ENCODE measurements around the gene SUCLG2. TPM values are rescaled to one million over a fixed set of nuclear protein-coding genes. Genes with fewer than 3 reads are reported as not detected.

Gene SUCLG2
- total and polyA plus RNA-seq, 9 of the 15 experiments (the other 6 are each of a cell fraction or from before 2014, with no cell fraction given), result 10.1 to 41.4 (median 29.0) TPM

GRCh38 chr3:67691207-67691606 is 36.8 kb upstream of the SUCLG2 start (continued):
- TF ChIP-seq KDM4B (IDR thresholded peaks at IDR 0.05; ENCODE audit: borderline replicate concordance in 2 of 2, low read depth in 1 of 2) (no peak), LEF1 (IDR thresholded peaks at IDR 0.05) (no peak)

DNA sequence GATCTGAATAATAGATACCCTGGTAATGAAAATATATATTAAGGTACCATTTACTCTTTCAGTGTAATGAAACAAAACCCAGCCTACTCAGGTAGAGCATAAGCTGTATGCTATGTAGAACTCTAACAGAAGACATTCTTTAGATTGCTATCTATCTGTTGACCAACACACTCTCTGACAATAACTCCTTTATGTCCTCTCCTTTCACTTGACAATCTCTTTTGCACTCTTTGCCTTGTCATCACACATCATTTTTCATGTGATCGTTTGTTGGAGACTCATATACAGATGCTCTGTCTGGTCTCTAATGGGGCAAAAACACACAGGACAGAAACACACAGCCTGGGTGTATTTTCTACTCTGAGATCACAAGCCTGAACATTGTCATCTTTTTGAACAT is 35.4 kb upstream of the SUCLG2 start:
- Histone ChIP-seq H3K9me1 (ENCODE audit: control insufficient read depth, insufficient read depth, low read length) (no peaks in the 10 kb centered on the region), H3K36me3 (ENCODE audit: control insufficient read depth, insufficient read depth, low read length) (no peaks in the 10 kb centered on the region), H3K27ac (ENCODE audit: extremely low read depth, low read depth, low read length) (no peak overlapping the region), H3K4me1 (replicated peaks in 1 of 2; ENCODE audit: control insufficient read depth in 2 of 2, insufficient read depth in 2 of 2, low read length in 2 of 2) (no peaks in the 10 kb centered on the region), H3K9ac (ENCODE audit: insufficient read depth in 1 of 2, low read depth in 2 of 2, low read length in 2 of 2) (no peak overlapping the region), H3K27me3 (ENCODE audit: control insufficient read depth in 2 of 2, insufficient read depth in 2 of 2, low read length in 2 of 2) (no peaks in the 10 kb centered on the region), H4K20me1 (replicated peaks; ENCODE audit: control insufficient read depth, insufficient read depth, low read length) (no peaks in the 10 kb centered on the region), H3K4me3 (no peak overlapping the region), H3K9me3 (replicated peaks; ENCODE audit: control insufficient read depth, insufficient read depth, low read depth, low read length) (no peaks in the 10 kb centered on the region), H3K4me2 (ENCODE audit: insufficient read depth, low read length) (no peak overlapping the region), H2AFZ (ENCODE audit: low read depth, low read length) (no peak overlapping the region), H3K79me2 (ENCODE audit: control insufficient read depth, insufficient read depth, low read length) (no peaks in the 10 kb centered on the region)
- WGBS (ENCODE audit: insufficient coverage, low coverage, missing lambda C conversion rate), result 0% methylated on average over 1 of the region's 1 CpG
- FAIRE-seq (no peak), ATAC-seq (no peak), DNase-seq (ENCODE audit: extremely low read depth in 1 of 4, low spot score in 3 of 4) (no peak)
- intact Hi-C loops (cut with micrococcal nuclease), result no loop called here
- CTCF ChIA-PET (ENCODE audit: low intra/inter-chr PET ratio), result no interaction called here
- POLR2A ChIA-PET, result interaction anchor here (0.9 kb wide), 1 partner anchor 160 kb away, joined by 4 read pairs; no protein-coding TSS in a partner anchor
- BruUV-seq (replicated peaks), result no TSS peak
- in situ Hi-C loops (cut with MboI), result no loop called here
- TF ChIP-seq ZBTB34 (CRISPR knock-in tag; IDR thresholded peaks at IDR 0.05), result no peak
- TF ChIP-seq RBM15 (IDR thresholded peaks at IDR 0.05; ENCODE audit: insufficient read depth, low read length), result no peak
- no peak for TF ChIP-seq RNF219 (CRISPR knock-in tag; IDR thresholded peaks at IDR 0.05)
- TF ChIP-seq SMARCE1 (IDR thresholded peaks at IDR 0.05), result no peak
- TF ChIP-seq POLR3A (IDR thresholded peaks at IDR 0.05; ENCODE audit: borderline replicate concordance, extremely low read depth, insufficient read depth, insufficient read length), result no peak
- TF ChIP-seq, protein P1, sequence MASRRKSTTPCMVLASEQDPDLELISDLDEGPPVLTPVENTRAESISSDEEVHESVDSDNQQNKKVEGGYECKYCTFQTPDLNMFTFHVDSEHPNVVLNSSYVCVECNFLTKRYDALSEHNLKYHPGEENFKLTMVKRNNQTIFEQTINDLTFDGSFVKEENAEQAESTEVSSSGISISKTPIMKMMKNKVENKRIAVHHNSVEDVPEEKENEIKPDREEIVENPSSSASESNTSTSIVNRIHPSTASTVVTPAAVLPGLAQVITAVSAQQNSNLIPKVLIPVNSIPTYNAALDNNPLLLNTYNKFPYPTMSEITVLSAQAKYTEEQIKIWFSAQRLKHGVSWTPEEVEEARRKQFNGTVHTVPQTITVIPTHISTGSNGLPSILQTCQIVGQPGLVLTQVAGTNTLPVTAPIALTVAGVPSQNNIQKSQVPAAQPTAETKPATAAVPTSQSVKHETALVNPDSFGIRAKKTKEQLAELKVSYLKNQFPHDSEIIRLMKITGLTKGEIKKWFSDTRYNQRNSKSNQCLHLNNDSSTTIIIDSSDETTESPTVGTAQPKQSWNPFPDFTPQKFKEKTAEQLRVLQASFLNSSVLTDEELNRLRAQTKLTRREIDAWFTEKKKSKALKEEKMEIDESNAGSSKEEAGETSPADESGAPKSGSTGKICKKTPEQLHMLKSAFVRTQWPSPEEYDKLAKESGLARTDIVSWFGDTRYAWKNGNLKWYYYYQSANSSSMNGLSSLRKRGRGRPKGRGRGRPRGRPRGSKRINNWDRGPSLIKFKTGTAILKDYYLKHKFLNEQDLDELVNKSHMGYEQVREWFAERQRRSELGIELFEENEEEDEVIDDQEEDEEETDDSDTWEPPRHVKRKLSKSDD (conservative IDR thresholded peaks at IDR 0.05; ENCODE audit: low read length), result no peak
- no peak for TF ChIP-seq MAFF (IDR thresholded peaks at IDR 0.05; ENCODE audit: low read length)
- TF ChIP-seq SIRT6 (IDR thresholded peaks at IDR 0.05; ENCODE audit: low read depth, low read length), result no peak
- no peak for TF ChIP-seq NFIX (CRISPR knock-in tag; IDR thresholded peaks at IDR 0.05; ENCODE audit: low read depth)
- no peak for TF ChIP-seq GTF2E2 (tag; IDR thresholded peaks at IDR 0.05)

Data from K562 (cell line).